WTC11 (cell line): Measurements from ENCODE around the gene TMIE.

Experiments
- NR2C2 ChIP-seq: sonication (generic); formaldehyde crosslinking; IDR thresholded peaks from 2 replicates; pipeline ENCODE4 v1.8.0; 2022; ENCODE audit warnings: mild to moderate bottlenecking, missing genetic modification reagents
- TF ChIP-seq, protein P1 (sequence below): sonication (generic); formaldehyde crosslinking; IDR thresholded peaks from 2 replicates; pipeline ENCODE4 v1.8.0; 2022; ENCODE audit warnings: mild to moderate bottlenecking, missing genetic modification reagents

DNA sequence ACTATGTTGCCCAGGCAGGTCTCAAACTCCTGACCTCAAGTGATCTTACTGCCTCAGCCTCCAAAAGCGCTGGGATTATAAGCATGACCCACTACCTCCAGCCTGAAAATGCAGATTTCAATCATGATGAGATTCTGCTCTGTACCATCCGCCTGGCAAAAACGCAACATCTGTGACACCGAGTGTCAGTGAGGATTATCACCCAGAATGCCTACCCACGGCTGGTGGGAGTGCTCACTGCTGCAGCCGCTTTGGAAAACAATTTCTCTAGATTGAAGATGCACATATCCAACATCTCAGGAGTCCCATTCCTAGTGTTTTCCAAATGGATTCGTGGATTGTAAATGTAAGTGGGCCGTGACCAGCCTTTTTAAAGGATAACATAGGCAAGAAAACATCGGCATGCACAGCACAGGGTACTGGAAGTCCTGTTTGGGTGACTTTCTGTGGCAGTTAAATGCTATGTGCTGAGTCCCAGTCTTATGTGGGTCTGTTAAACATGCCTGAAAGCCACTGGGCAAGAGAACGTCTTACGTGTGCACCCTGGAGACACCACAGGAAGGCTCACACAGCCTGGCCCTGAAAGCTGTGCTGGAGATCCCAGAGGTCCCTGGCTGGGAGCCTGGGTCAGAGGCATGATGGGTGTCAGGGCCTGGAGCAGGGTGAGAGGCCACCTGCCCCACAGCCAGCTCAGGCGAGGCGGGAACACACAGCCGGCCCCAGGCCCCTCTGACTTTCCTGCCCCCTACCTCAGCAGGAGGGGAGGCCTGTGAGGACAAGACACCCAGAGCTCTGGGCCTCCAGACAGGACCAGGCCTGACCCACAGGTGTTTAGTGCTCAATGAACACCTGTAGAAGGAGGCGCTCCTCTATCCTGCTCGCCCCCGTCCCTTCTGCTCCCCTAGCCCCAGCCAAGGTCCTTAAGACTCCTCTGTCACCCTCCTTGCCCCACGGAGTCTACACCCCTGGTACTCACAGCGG, 15.6 kb downstream of the TMIE start:
- TF ChIP-seq, protein P1, sequence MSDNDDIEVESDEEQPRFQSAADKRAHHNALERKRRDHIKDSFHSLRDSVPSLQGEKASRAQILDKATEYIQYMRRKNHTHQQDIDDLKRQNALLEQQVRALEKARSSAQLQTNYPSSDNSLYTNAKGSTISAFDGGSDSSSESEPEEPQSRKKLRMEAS: no peak
- no peak for TF ChIP-seq NR2C2
